ENCODE data around the gene SCG3.

Gene SCG3

DNA sequence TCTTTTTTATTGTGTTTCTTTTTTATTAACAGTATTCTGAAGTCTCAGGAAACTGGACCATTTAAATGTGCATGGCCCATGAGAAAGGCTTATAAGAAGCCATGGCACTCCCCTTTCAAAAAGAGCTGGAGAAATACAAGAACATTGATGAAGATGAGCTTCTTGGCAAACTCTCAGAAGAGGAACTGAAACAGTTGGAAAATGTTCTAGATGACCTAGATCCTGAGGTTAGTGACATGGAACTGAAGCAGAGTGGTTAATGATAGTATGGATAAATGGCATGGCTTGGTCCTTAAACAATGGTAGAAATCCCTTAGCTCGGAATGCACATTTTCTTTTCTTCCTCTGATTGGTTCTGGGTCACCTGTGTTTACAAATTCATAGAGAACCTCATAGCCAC lies 85.0 kb downstream of the SCG3 start:
- Histone ChIP-seq H3K27me3 (ENCODE audit: insufficient read depth, low read length) (no peaks in the 10 kb centered on the region), H3K4me2 (ENCODE audit: low read length) (no peak overlapping the region)

DNA sequence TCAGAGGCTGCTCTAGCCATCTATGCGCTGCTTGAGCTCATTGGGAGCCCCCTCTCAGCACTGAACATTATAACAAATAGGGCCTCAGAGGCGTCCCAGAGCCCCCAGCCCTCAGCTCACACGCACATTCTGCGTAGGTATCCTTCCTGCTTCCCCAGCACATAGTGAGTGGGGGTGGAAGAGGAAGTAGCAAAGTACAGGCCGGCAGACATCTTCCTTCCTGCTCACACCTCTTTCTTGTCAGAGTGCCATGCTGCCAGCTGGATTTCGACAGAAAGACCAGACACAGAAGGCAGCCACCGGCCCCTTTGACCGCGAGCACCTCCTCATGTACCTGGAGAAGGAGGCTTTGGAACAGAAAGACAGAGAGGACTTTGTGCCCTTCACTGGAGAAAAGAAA lies 86.7 kb downstream of the SCG3 start:
- no peak overlapping the region for H3K9ac ChIP-seq (ENCODE audit: low read length)
- H3K9me3 ChIP-seq (ENCODE audit: low read length), result no peaks in the 10 kb centered on the region
- no peaks in the 10 kb centered on the region for H3K79me2 ChIP-seq (ENCODE audit: insufficient read depth, low read length)
- peak overlapping the region; percentile 83 for H2AFZ ChIP-seq (ENCODE audit: low read length)
- H3K9me2 ChIP-seq (ENCODE audit: low read depth, low read length), result no peaks in the 10 kb centered on the region
- H4K20me1 ChIP-seq (ENCODE audit: insufficient read depth, low read length), result no peaks in the 10 kb centered on the region
- no peaks in the 10 kb centered on the region for H3F3A ChIP-seq (ENCODE audit: insufficient read depth, low read length)
- no peak overlapping the region for H3K27ac ChIP-seq (ENCODE audit: low read depth, low read length, poor library complexity, severe bottlenecking)
- peaks cover 8% of the 10 kb centered on the region for H3K4me1 ChIP-seq (ENCODE audit: insufficient read depth, low read length, severe bottlenecking)
- H3K4me3 ChIP-seq (ENCODE audit: low read depth, low read length, poor library complexity, severe bottlenecking), result no peak overlapping the region
- TF ChIP-seq, protein P1, sequence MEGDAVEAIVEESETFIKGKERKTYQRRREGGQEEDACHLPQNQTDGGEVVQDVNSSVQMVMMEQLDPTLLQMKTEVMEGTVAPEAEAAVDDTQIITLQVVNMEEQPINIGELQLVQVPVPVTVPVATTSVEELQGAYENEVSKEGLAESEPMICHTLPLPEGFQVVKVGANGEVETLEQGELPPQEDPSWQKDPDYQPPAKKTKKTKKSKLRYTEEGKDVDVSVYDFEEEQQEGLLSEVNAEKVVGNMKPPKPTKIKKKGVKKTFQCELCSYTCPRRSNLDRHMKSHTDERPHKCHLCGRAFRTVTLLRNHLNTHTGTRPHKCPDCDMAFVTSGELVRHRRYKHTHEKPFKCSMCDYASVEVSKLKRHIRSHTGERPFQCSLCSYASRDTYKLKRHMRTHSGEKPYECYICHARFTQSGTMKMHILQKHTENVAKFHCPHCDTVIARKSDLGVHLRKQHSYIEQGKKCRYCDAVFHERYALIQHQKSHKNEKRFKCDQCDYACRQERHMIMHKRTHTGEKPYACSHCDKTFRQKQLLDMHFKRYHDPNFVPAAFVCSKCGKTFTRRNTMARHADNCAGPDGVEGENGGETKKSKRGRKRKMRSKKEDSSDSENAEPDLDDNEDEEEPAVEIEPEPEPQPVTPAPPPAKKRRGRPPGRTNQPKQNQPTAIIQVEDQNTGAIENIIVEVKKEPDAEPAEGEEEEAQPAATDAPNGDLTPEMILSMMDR (IDR thresholded peaks at IDR 0.05; ENCODE audit: low read length), result no peak
- no peak for TF ChIP-seq EZH2 (IDR thresholded peaks at IDR 0.05; ENCODE audit: borderline replicate concordance, low read length)
- no peak overlapping the region for H3K4me2 ChIP-seq (ENCODE audit: low read length)
- H3K27me3 ChIP-seq (ENCODE audit: insufficient read depth, low read length), result no peaks in the 10 kb centered on the region
- no peaks in the 10 kb centered on the region for H3K36me3 ChIP-seq (ENCODE audit: insufficient read depth, low read length)

More for the DNA sequence above, 85.0 kb downstream of the SCG3 start:
- Histone ChIP-seq H2AFZ (ENCODE audit: low read length) (no peak overlapping the region), H3K79me2 (ENCODE audit: insufficient read depth, low read length) (no peaks in the 10 kb centered on the region), H3K4me1 (ENCODE audit: insufficient read depth, low read length, severe bottlenecking) (peaks cover 8% of the 10 kb centered on the region), H4K20me1 (ENCODE audit: insufficient read depth, low read length) (no peaks in the 10 kb centered on the region), H3K27ac (ENCODE audit: low read depth, low read length, poor library complexity, severe bottlenecking) (no peak overlapping the region), H3K36me3 (ENCODE audit: insufficient read depth, low read length) (no peaks in the 10 kb centered on the region), H3K4me3 (ENCODE audit: low read depth, low read length, poor library complexity, severe bottlenecking) (no peak overlapping the region), H3K9me2 (ENCODE audit: low read depth, low read length) (no peaks in the 10 kb centered on the region), H3K9ac (ENCODE audit: low read length) (no peak overlapping the region), H3K9me3 (ENCODE audit: low read length) (no peaks in the 10 kb centered on the region), H3F3A (ENCODE audit: insufficient read depth, low read length) (no peaks in the 10 kb centered on the region)
- no peak for TF ChIP-seq EZH2 (IDR thresholded peaks at IDR 0.05; ENCODE audit: borderline replicate concordance, low read length)
- TF ChIP-seq, protein P1 (IDR thresholded peaks at IDR 0.05; ENCODE audit: low read length), result no peak
